HG03060 (cell line): ENCODE data around the gene SCFD2.
"Not testable (repeated sequence)": the region's sequence is repeated elsewhere in the genome, so short reads cannot be mapped to it uniquely, and the experiment has no call there.

Source experiments
- ATAC-seq: cut with Tn5 transposase; IDR thresholded peaks from one replicate; pipeline ENCODE4 v1.9.1; 2021; ENCODE audit warnings: low read depth, moderate number of reproducible peaks; ENCODE audit not compliant: unreplicated experiment

Gene SCFD2

DNA sequence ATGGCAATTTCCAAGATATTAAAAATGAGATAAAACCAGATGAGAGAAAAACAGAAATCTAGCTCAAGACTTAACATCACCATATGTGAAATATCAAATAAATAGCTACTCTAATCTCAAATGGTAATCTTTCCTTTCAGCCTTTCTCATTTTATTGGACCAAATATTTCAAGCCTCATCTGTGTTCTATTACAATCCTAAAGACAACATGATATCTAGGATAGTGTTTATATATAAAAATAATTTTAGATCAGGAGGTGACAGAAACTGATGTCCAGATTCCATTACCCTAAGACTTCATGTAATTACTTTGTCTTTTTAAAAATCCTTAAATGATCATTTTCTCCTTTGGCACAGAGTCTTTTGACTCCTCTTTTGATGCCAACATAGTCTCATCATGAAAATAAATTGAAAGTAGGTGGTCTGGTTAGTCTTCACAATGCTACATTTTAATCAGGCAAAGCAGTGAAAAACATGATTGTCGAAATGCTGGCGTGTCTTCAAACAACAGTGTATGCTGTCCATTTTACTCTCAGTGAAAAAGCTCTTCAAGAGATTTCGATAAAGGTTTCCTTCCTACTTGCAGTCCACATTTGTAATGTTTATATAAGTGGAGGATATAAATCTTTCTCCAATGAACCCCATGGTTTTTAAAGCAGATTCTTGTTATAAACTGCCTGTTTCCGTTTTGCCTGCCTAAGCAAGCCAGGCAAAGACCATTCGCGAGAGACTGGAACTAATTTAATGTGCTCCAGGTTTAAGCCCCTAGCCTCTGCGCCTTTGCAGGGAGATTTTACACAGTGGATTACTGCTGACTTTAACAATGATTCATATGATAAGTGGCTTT is 169.8 kb downstream of the SCFD2 start:
- ATAC-seq = no peak

DNA sequence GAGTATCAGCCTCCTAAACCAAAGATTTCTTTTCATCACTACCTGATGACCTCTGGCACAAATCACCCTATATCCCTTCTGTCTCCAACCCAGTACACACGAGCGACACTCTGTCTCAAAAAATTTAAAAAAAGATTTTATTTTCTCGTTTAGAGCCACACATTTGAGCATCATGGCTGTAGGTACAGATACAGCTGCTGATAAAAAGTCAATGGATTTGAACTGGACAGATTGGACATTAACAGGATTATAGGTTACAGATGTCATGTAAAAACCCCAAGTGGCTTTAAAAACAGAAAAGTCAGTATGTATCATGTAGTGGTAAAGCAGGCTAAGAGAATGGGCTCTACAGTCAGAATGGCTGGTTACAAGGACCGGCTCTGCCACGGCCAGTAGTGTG is 171.1 kb downstream of the SCFD2 start:
- ATAC-seq = no peak

DNA sequence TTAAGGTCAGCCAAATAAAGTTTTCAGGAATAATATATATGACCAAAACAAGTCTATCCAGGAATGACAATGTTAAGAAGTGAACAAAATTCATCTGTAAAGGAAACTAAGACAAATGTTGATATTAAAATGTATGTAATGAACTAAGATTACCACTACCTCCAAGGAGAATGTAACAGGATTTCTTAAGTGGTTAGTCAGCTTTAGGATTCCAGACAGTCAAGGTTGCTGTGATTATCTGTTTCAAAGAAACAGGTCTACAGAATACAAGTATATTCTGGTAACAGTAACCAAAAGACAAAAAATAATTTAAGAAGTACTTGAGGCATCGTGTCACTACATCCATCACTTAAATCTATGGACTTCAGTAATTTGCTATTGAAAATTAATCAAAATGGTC is 172.8 kb downstream of the SCFD2 start:
- ATAC-seq = no peak

DNA sequence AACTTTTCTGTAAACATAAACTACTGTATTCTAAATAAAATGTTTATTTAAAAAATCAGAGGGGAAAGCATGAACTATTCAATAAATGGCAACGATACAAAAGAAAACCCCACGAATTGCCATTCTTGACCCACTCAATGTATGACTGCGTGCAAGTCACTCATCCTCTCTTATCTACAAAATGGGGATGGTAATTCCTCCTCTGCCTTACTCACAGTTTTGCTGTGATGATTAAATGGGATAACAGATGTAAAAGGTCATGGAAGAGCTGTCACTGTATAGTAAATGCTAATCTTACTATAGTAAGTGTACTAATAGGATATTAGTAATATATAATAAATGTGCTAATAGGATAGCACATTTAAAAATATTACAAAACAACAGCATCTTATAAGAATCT is 173.4 kb downstream of the SCFD2 start:
- ATAC-seq = no peak

DNA sequence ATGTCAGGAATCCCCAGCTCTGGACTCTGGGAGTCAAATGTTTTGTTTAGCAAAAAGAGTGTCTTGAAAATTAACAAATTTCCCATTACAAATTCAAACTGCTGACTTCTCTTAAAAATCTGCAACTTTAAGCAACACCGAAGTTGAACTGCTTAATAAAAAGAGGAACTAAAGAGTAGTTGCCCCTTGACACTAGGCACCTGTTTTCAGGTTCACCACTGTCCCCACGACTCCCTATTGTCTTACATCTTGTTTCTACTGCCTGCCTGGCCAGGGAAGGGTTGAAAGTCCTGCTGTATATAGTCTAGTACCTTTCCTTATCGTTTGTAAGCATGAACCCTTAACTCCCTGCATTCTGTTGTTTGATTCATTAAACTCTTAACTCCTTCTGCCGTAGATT is 173.9 kb downstream of the SCFD2 start:
- no peak for ATAC-seq

DNA sequence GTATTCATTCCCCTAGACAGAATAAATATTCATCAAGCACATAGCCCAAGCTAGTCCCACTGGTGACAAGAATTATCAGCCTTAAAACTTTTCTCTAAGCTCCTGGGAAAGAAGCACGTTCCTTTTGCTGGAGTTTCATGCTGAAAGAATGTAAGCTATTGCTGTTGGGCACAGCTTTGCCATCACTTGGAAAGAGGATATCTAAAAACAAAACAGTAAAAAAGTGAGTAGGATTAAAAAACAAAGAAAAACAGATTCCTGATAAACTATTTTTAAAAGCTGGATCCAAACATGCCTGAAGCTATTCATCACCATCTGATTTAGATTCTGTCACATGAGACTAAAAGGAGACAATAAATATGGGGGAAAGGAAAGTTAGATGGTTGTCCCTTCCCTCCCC is 176.8 kb downstream of the SCFD2 start:
- no peak for ATAC-seq

DNA sequence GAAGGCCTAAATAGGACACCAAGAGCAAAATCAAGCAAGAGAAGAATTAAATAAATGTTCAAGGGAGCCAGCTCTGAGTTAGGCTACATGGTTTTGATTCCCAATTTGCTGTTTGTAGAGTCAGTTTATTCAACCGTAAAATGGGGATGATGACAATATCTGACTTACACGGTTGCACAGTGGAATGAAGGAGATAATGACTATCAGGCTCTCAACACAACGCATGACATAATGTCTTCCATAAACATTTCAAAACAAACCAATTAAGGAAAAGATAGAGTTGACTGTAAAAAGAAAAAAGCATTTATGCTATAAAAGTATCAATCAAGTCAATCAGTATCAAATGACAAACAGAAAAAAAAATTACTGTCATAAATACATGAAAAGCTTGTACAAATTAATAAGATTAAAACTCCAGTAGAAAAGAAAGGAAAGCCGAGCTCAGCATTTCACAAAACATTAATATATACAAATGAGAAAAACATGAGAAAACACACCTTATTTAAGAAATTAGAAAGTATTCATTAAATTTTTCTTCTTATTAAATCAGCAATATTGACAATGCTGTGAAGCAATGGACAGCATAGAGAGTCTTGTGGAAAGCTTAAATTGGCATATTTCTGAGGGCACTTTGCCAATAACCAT is 179.0 kb downstream of the SCFD2 start:
- ATAC-seq = no peak

DNA sequence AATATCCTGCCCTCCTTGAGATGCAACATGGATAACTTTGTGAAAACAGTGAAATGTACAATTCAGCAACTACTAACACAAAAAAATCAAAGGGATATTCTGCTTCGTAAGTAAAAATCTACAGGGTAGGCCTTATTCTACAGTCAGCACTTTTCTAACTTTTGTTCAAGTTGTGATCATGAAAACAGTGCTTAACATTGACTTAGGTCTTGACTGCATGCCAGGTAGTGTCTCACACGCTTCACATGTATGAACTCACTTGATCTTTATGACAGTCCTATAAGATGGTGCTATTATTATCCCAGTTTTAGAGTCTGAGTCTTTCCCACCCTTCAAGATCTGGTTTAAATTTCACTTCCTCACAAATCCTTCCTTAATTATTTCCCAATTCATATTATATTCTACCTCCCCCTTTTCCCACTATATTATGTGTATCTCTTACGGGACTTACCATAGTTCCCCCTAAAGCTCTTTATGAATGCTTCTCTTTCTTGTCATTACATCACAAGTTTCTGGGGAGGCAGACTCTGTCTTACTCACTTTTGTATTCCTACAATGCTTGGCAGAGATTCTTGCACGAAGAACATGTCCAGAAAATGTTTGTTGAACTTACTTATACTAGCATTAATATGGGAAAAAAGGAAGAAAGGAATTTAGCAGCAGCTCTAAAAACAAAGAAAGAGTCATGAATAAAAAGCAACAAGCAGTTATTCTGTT is 179.8 kb downstream of the SCFD2 start:
- ATAC-seq = no peak

DNA sequence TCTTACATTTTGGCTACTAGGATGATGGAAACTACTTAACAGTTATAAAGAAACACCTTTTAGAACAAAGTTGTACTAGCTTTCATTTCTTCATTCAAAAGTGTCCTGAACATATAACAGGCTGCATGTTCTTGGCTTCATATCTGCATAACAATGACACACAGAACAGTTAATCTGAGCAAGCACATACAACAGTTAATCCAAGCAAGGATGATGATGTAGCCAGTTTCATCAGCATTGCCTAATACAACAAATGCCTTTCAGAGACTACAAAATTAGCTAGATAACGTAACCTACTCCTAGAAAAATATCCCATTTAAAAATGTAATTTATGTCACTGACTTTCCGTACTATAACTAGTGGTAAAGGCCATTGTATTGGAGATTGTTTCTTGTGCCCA is 182.1 kb downstream of the SCFD2 start:
- no peak for ATAC-seq

DNA sequence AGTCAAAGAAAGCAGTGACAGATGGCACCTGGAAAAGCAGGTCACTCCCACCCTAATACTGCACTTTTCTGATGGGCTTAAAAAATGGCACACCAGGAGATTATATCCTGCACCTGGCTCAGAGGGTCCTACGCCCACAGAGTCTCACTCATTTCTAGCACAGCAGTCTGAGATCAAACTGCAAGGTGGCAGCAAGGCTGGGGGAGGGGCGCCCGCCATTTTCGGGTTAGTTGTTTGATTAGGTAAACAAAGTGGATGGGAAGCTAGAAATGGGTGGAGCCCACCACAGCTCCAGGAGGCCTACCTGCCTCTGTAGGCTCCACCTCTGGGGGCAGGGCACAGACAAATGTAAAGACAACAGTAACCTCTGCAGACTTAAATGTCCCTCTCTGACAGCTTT is 188.1 kb downstream of the SCFD2 start:
- not testable (repeated sequence) for ATAC-seq

DNA sequence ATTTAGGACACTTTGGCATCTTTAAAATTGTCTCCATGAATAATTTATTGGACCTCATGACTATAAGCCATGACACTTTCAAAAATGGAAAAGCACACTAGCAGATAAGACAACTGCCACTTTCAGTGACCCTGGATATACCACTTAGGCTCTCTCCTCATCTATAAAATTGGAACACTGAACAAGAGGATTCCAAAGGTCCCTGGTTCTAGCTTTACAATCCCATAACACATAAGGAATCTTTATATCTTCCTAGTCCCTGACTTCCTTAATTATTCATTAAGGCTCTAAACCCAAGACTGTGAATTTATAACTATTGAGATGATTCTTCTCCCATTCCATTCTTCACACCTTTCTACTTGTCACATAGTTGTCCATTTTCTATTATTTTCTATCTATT is 190.2 kb downstream of the SCFD2 start:
- no peak for ATAC-seq

DNA sequence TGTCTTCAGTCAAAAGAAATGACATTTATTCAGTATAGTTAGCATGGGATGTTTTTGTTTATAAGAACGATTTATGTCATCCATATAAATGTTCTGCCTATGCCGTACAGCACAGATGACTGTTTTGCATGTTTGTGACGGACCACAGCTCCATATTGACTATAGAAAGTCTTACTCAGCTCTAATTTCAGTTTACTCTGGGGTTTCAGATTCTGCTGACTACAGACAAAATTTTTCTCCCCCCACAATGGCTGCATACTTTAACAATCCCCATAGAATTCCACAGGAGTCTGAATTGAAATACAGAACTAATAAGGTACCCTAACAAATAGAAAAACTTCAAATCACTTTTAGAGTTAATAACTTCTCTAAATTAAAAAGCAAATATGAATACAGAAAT is 191.0 kb downstream of the SCFD2 start:
- no peak for ATAC-seq

DNA sequence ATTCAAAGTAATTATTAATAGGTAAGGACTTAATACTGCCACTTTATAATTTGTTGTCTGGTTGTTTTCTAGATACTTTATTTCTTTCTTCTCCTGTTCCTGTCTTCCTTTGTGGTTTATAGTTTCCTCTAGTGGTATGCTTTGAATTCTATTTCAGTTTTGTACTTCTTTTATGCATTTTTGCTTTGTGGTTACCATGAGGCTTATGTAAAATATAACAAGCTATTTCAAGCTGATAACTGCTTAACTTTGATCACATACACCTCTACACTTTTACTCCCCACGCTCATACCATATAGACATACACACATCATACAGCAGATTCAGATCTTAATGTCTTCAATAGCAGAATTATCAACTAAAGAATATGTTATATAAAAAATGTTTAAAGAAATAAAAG is 192.3 kb downstream of the SCFD2 start:
- no peak for ATAC-seq

DNA sequence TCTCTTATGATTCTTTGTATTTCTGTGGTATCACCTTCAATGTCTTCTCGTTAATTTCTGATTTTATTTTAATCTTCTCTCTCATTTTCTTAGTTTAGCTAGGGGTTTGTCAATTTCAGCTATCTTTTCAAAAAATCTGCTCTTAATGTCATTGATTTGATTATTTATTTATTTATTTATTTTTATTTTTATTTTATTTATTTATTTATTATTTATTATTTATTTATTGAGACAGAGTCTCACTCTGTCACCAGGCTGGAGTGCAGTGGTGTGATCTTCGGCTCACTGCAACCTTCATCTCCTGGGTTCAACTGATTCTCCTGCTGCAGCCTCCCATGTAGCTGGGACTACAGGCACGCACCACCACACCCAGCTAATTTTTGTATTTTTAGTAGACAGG is 194.1 kb downstream of the SCFD2 start:
- ATAC-seq = no peak

DNA sequence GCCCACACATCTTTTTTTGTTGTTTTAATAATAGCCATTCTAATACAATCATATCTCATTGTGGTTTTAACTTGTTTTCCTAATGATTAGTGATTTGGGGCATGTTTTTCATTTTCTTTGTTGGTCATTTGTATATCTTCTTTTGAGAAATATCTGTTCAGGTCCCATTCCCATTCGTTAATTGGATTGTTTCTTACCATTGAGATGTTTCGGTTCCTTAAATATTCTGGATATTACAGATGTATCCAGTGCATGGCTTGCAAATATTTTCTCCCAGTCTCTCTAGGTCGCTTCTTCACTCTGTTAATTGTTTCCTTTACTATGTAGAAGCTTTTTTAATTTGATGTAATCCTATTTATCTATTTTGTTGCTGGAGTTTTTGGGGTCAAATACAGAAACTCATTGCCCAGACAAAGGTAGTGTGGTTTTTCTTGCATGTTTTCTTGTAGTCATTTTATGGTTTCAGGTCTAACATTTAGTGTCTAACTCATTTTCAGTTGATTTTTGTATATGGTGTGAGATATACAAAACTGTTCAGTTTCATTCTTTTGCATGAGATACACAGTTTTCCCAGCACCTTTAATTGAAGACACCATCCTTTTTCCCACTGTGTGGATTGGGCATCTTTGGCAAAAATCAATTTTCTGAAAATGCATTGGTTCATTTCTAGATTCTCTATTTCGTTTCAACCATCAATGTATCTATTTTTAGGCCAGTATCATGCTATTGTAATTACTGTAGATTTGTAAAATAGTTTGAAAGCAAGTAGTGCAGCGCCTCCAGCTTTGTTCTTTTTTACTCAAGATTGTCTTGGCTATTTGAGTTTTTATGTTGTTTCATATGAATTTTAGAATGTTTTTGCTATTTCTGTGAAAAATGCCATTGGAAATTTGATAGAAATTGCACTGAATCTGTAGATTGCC is 195.9 kb downstream of the SCFD2 start:
- ATAC-seq = no peak

DNA sequence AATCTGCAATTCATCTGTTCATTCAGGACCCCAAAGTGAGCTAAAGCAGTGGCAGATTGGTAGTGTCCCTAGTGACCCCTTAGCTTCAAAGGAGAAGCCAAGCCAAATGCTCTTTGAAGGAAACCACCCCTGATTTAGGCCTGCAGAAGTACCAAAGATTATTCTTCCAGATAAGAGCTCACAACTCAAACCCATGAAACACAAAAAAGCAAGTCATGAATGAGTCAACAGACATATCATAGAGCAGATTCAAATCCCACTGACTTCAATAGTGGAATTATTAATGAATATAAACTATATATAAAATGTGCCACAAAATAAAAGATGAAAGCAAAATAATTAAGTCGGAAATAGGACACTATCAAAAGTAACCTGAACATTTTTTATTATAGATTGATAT is 197.6 kb downstream of the SCFD2 start:
- no peak for ATAC-seq

DNA sequence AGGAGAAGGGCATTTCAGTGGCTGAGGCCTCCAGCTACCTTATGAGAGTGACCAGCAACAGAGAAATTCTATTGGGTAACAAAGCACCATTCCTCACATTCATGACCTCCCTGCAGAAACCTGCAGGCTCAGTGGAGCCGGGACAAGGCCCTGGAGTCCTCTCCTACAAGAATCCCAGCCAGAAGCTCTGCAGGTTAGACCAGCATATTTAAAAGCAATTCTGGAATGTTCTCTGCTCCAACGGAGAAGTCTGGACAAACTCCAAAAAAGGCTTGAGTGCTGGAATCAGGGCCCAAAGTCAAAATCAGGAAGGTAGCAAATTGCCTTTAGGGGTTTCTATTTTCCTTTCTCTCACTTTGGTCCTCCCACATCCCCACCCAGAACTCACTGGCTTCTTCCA is 202.9 kb downstream of the SCFD2 start:
- no peak for ATAC-seq

DNA sequence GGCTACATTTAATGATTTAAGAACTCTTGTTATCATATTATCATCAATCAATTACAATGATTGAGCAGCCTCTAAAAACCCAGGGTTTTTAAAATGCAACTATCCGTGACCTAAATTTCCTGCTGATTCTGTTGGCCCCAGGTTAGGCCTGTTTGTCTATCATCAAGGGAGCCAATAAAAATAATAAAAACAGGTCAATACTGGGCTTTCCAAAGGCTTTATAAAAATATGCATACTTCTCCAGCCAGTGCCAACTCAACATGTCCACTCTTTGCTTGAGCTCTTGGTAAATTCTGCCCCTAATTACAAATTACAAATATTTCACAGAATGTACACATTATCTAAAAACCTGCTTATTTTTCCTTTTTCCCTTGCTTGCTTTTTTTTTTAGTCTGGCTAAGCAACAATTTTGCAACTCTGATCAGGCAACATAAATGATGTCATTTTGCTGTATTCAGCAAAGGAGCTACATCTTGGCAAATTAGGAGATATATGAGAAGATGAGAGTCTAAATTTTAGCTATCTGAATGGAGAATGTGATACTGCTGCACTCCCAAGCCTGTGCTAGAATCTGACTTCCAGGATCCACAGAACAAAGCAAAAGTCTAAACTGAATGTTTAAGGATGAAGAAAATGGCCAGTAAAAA is 204.0 kb downstream of the SCFD2 start:
- no peak for ATAC-seq

DNA sequence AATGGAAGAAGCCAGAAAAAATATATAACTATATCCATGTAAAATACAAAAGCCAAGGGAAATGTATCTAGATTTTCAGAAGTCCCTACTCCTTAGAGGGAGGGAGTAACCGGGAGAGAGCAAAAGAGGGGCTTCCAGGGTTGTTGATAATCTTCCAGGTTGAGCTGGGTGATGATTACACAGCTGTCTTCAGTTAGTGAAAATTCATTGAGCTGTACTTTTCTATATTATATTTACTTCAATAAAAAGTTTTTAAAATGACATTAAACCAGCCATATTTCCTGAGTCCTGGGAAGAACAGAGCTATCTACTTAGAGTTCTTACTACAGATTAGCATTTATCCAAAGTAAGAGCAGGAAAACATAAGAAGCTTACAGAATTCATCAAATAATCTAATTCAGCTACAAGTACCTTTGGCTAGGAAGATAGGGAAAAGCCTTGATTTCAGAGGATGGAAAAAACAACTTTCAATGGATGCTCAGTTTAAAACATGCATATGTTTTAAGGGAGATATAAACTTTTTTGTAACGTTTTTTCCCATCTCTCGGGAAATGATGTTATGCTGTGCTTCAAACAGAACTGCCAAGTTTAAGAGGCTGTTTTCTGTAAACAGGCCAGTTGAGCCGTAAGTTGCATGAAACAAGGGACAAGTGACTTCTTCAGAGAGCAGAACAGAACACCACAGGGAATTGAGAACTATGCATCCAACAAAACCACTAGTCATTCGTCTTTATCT is 204.6 kb downstream of the SCFD2 start:
- no peak for ATAC-seq
